Measurements from ENCODE around the gene CADPS2. TPM values are rescaled to one million over a fixed set of nuclear protein-coding genes. Genes with fewer than 3 reads are reported as not detected.
A peak's percentile ranks its signal among the peaks of the same experiment; 100 is the strongest.

CADPS2 gene
- total RNA-seq, 2 experiments from 2014 or later: not detected

DNA sequence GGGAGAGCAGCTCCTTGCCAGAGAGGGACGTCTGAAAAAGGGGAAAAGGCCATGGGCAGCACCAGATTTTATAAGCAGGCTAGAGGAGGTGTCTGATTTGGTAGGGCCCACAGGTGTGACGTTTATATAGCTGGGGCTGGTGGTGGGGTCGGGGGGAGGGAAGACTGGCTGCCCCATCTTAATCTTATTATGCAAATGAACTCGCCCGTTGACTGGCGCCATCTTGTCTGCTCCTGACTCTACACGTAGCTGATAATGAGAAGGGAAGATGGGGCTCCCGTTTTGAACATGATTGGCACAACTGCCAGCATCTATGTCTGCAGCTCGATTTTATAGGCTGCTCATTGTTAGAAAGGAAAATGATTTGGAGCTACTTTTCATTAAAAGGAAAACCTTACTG, 28.6 kb upstream of the CADPS2 start:
- POLR2A ChIA-PET: interaction anchor here (0.5 to 0.8 kb wide), 4 partner anchors 8 to 801 kb away, joined by 3 to 6 read pairs (median 3); no protein-coding TSS in a partner anchor
- H3K79me2 ChIP-seq (ENCODE audit: insufficient read depth, low read depth, low read length): no peaks in the 10 kb centered on the region
- H3K36me3 ChIP-seq (ENCODE audit: insufficient read depth, low read length): no peaks in the 10 kb centered on the region
- no peak for DNase-seq (ENCODE audit: low spot score)
- no peak overlapping the region for H3K27ac ChIP-seq (ENCODE audit: low read depth, low read length, poor library complexity, severe bottlenecking)
- H3K4me3 ChIP-seq (ENCODE audit: low read depth, low read length, poor library complexity, severe bottlenecking): no peak overlapping the region
- BruUV-seq (replicated peaks): no TSS peak
- TF ChIP-seq, protein P1, sequence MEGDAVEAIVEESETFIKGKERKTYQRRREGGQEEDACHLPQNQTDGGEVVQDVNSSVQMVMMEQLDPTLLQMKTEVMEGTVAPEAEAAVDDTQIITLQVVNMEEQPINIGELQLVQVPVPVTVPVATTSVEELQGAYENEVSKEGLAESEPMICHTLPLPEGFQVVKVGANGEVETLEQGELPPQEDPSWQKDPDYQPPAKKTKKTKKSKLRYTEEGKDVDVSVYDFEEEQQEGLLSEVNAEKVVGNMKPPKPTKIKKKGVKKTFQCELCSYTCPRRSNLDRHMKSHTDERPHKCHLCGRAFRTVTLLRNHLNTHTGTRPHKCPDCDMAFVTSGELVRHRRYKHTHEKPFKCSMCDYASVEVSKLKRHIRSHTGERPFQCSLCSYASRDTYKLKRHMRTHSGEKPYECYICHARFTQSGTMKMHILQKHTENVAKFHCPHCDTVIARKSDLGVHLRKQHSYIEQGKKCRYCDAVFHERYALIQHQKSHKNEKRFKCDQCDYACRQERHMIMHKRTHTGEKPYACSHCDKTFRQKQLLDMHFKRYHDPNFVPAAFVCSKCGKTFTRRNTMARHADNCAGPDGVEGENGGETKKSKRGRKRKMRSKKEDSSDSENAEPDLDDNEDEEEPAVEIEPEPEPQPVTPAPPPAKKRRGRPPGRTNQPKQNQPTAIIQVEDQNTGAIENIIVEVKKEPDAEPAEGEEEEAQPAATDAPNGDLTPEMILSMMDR (conservative IDR thresholded peaks at IDR 0.05; ENCODE audit: low read length): no peak
- TF ChIP-seq EZH2phosphoT487 (IDR thresholded peaks at IDR 0.05; ENCODE audit: borderline replicate concordance, low read depth, low read length): no peak
- no peaks in the 10 kb centered on the region for H3K4me1 ChIP-seq (ENCODE audit: insufficient read depth, low read length, poor library complexity, severe bottlenecking)
- H3K9me2 ChIP-seq (ENCODE audit: insufficient read depth, low read length): no peaks in the 10 kb centered on the region
- no peaks in the 10 kb centered on the region for H3K9me3 ChIP-seq (ENCODE audit: low read length)
- no peak overlapping the region for H2AFZ ChIP-seq (ENCODE audit: low read length)
- CTCF ChIA-PET (ENCODE audit: unreplicated experiment): no interaction called here
- H4K20me1 ChIP-seq (ENCODE audit: insufficient read depth, low read length): no peaks in the 10 kb centered on the region
- intact Hi-C loops (cut with micrococcal nuclease; ENCODE audit: unreplicated experiment): no loop called here
- H3K4me2 ChIP-seq (ENCODE audit: low read length): no peak overlapping the region

DNA sequence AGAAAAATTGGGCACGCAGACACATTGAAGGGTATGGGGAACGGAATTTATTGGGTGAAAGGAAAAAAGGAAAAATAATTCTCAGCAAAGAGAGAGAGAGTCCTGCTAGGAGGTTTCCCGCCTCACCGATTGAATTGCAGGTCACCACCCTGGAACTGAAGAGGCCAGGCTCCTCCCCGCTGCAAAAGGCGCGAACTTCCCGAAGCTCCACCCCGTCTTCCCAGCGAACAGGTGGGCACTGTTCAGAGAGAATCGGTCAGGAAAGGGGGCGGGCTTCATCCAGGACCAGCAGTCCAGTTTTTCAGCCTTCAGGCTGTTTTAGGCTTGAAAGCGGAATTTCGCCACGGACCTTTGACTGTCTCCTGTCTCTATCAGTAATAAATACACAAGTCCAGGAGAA, 27.3 kb upstream of the CADPS2 start:
- TF ChIP-seq EZH2phosphoT487 (IDR thresholded peaks at IDR 0.05; ENCODE audit: borderline replicate concordance, low read depth, low read length): no peak
- TF ChIP-seq, protein P1 (conservative IDR thresholded peaks at IDR 0.05; ENCODE audit: low read length): no peak
- Histone ChIP-seq H3K4me3 (ENCODE audit: low read depth, low read length, poor library complexity, severe bottlenecking) (no peak overlapping the region), H3K9me3 (ENCODE audit: low read length) (no peaks in the 10 kb centered on the region), H3K4me1 (ENCODE audit: insufficient read depth, low read length, poor library complexity, severe bottlenecking) (no peaks in the 10 kb centered on the region), H4K20me1 (ENCODE audit: insufficient read depth, low read length) (no peaks in the 10 kb centered on the region), H3K79me2 (ENCODE audit: insufficient read depth, low read depth, low read length) (no peaks in the 10 kb centered on the region), H3K4me2 (ENCODE audit: low read length) (no peak overlapping the region), H3K9me2 (ENCODE audit: insufficient read depth, low read length) (no peaks in the 10 kb centered on the region), H3K27ac (ENCODE audit: low read depth, low read length, poor library complexity, severe bottlenecking) (no peak overlapping the region), H2AFZ (ENCODE audit: low read length) (no peak overlapping the region), H3K36me3 (ENCODE audit: insufficient read depth, low read length) (no peaks in the 10 kb centered on the region)
- POLR2A ChIA-PET: interaction anchor here (1.1 kb wide), 2 partner anchors 33 to 40 kb away, joined by 4 read pairs; no protein-coding TSS in a partner anchor
- CTCF ChIA-PET (ENCODE audit: unreplicated experiment): no interaction called here
- intact Hi-C loops (cut with micrococcal nuclease; ENCODE audit: unreplicated experiment): no loop called here
- no TSS peak for BruUV-seq (replicated peaks)
- no peak for DNase-seq (ENCODE audit: low spot score)

DNA sequence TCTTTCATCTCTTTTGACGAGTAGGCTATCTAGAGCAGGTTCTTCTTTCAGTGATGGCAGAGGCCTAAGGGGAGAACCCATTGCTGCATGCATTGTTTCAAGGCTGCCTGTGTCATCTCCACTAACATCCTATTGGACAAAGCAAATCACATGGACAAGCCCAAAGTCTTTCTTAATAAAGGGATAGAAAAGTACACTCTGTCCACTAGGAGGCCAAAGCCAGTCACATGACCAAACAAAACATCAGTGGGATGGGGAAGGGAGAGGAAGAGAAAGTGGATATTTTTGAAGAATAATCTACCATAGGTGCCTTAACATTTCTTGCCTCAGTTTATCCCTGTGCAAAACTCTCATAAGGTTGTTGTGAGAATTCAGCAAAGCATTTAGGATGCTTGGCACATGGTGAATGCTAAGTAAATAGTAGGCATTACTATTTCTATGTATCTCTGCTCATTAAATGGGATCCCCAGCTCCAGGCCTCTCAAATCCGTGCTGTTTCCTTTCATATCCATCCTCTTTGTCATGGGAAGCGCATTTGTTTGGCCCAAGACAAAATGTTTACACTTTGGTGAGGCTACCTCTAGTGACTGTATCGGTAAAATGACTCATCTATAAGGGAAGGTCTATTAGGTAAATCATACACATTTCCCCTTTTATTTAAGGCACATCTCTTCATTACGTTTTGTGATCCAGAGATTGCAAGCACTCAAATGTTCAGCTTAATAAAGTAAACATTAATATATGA, 16.7 kb upstream of the CADPS2 start:
- ChIA-PET POLR2A (interaction anchor here (0.6 to 1.3 kb wide), 2 partner anchors 11 to 65 kb away, joined by 3 to 4 read pairs; no protein-coding TSS in a partner anchor), CTCF (ENCODE audit: unreplicated experiment) (no interaction called here)
- no TSS peak for BruUV-seq (replicated peaks)
- Histone ChIP-seq H3K27ac (ENCODE audit: low read depth, low read length, poor library complexity, severe bottlenecking) (no peak overlapping the region), H3K79me2 (ENCODE audit: insufficient read depth, low read depth, low read length) (no peaks in the 10 kb centered on the region), H3K4me2 (ENCODE audit: low read length) (no peak overlapping the region), H2AFZ (ENCODE audit: low read length) (no peak overlapping the region), H3K4me1 (ENCODE audit: insufficient read depth, low read length, poor library complexity, severe bottlenecking) (no peaks in the 10 kb centered on the region), H3K36me3 (ENCODE audit: insufficient read depth, low read length) (no peaks in the 10 kb centered on the region), H3K4me3 (ENCODE audit: low read depth, low read length, poor library complexity, severe bottlenecking) (no peak overlapping the region), H3K9me3 (ENCODE audit: low read length) (no peaks in the 10 kb centered on the region), H3K9me2 (ENCODE audit: insufficient read depth, low read length) (no peaks in the 10 kb centered on the region), H4K20me1 (ENCODE audit: insufficient read depth, low read length) (no peaks in the 10 kb centered on the region)
- DNase-seq (ENCODE audit: low spot score): no peak
- TF ChIP-seq, protein P1 (conservative IDR thresholded peaks at IDR 0.05; ENCODE audit: low read length): 0 out of 2 replicates have a peak, but pooled peaks have one; percentile 20
- no peak for TF ChIP-seq EZH2phosphoT487 (IDR thresholded peaks at IDR 0.05; ENCODE audit: borderline replicate concordance, low read depth, low read length)
- intact Hi-C loops (cut with micrococcal nuclease; ENCODE audit: unreplicated experiment): no loop called here
